HuH-7.5 (cell line): ENCODE results near the gene GOT2.
"Not testable (repeated sequence)": the region's sequence is repeated elsewhere in the genome, so short reads cannot be mapped to it uniquely, and the experiment has no call there.

Experiments
- DNase-seq: peaks from one replicate; pipeline ENCODE4 v3.0.0; 2011; ENCODE audit warnings: low spot score

Gene GOT2

GRCh38 chr16:58717994-58718393, 16.1 kb downstream of the GOT2 start:
- no peak for DNase-seq

GRCh38 chr16:58716468-58716867, 17.6 kb downstream of the GOT2 start:
- no peak for DNase-seq

GRCh38 chr16:58713742-58714141, 20.4 kb downstream of the GOT2 start:
- no peak for DNase-seq

- DNase-seq, result no peak
Observed at GRCh38 chr16:58709333-58709732, 24.8 kb downstream of the GOT2 start.

GRCh38 chr16:58699151-58699550, 35.0 kb downstream of the GOT2 start:
- DNase-seq, result no peak

GRCh38 chr16:58695368-58695767, 38.7 kb downstream of the GOT2 start:
- DNase-seq, result no peak

GRCh38 chr16:58692450-58692849, 41.7 kb downstream of the GOT2 start:
- no peak for DNase-seq

- not testable (repeated sequence) for DNase-seq
Observed at GRCh38 chr16:58686985-58687706, 47.0 kb downstream of the GOT2 start.

- no peak for DNase-seq
Observed at GRCh38 chr16:58685084-58685449, 49.0 kb downstream of the GOT2 start.

GRCh38 chr16:58684354-58685083, 49.6 kb downstream of the GOT2 start, which contains the start of gene SLC38A7:
SLC38A7 (minus strand) TSS chr16:58684770; CDS start chr16:58680126, 4,644 bp downstream.
- DNase-seq, result peak; percentile 86

GRCh38 chr16:58684001-58684353, 50.1 kb downstream of the GOT2 start:
- no peak for DNase-seq

- DNase-seq, result no peak
Observed at GRCh38 chr16:58679763-58680162, 54.4 kb downstream of the GOT2 start.

GRCh38 chr16:58678716-58679115, 55.4 kb downstream of the GOT2 start:
- no peak for DNase-seq

- DNase-seq, result no peak
Observed at GRCh38 chr16:58678269-58678668, 55.8 kb downstream of the GOT2 start.

- DNase-seq, result no peak
Observed at GRCh38 chr16:58670946-58671583, 63.1 kb downstream of the GOT2 start.

GRCh38 chr16:58670177-58670576, 63.9 kb downstream of the GOT2 start:
- DNase-seq, result no peak

- DNase-seq, result no peak
Observed at GRCh38 chr16:58665200-58665599, 68.9 kb downstream of the GOT2 start.

GRCh38 chr16:58661199-58661830, 72.8 kb downstream of the GOT2 start:
- DNase-seq, result peak; percentile 72

GRCh38 chr16:58659911-58660310, 74.2 kb downstream of the GOT2 start:
- not testable (repeated sequence) for DNase-seq

GRCh38 chr16:58658796-58659211, 75.3 kb downstream of the GOT2 start:
- DNase-seq, result no peak
